HG03159 (cell line): ENCODE measurements around the gene SCAF4.
"Not testable (repeated sequence)": the region's sequence is repeated elsewhere in the genome, so short reads cannot be mapped to it uniquely, and the experiment has no call there.

Experiments used
- ATAC-seq: cut with Tn5 transposase; IDR thresholded peaks from one replicate; pipeline ENCODE4 v1.9.1; 2021; ENCODE audit warnings: mild to moderate bottlenecking, moderate library complexity; ENCODE audit not compliant: unreplicated experiment

Gene SCAF4

GRCh38 chr21:31675960-31676359, 56.0 kb downstream of the SCAF4 start:
- no peak for ATAC-seq

- no peak for ATAC-seq
Observed at GRCh38 chr21:31675318-31675717, 56.6 kb downstream of the SCAF4 start.

- no peak for ATAC-seq
Observed at GRCh38 chr21:31673321-31673912, 58.5 kb downstream of the SCAF4 start.

- no peak for ATAC-seq
Observed at GRCh38 chr21:31671931-31672330, 60.0 kb downstream of the SCAF4 start.

GRCh38 chr21:31671146-31671716, 60.7 kb downstream of the SCAF4 start:
- no peak for ATAC-seq

- ATAC-seq, result no peak
Observed at GRCh38 chr21:31670070-31670469, 61.8 kb downstream of the SCAF4 start.

GRCh38 chr21:31668651-31669491, 63.0 kb downstream of the SCAF4 start:
- ATAC-seq, result peak; percentile 46

GRCh38 chr21:31667639-31668038, 64.3 kb downstream of the SCAF4 start:
- ATAC-seq, result no peak

GRCh38 chr21:31667132-31667531, 64.8 kb downstream of the SCAF4 start:
- no peak for ATAC-seq

- ATAC-seq, result no peak
Observed at GRCh38 chr21:31666445-31667010, 65.4 kb downstream of the SCAF4 start.

GRCh38 chr21:31665869-31666268, 66.0 kb downstream of the SCAF4 start:
- not testable (repeated sequence) for ATAC-seq

- no peak for ATAC-seq
Observed at GRCh38 chr21:31665397-31665796, 66.5 kb downstream of the SCAF4 start.

GRCh38 chr21:31663584-31664249, 68.2 kb downstream of the SCAF4 start:
- ATAC-seq, result no peak

- ATAC-seq, result no peak
Observed at GRCh38 chr21:31660591-31660990, 71.3 kb downstream of the SCAF4 start.

- ATAC-seq, result peak; percentile 23
Observed at GRCh38 chr21:31660259-31660565, 71.7 kb downstream of the SCAF4 start.

- ATAC-seq, result peak; percentile 94
Observed at GRCh38 chr21:31659536-31660258, 72.2 kb downstream of the SCAF4 start, which contains the start of gene SOD1. Gene SOD1 (plus strand): TSS chr21:31659693. CDS start chr21:31659770, 77 bp downstream.

- ATAC-seq, result peak; percentile 32
Observed at GRCh38 chr21:31659286-31659535, 72.7 kb downstream of the SCAF4 start.

GRCh38 chr21:31658053-31658452, 73.9 kb downstream of the SCAF4 start:
- no peak for ATAC-seq

GRCh38 chr21:31656199-31657095, 75.5 kb downstream of the SCAF4 start:
- no peak for ATAC-seq
